GM12878 (cell line): ENCODE results near the gene MAP4K4. TPM values are rescaled to one million over a fixed set of nuclear protein-coding genes. Genes with fewer than 3 reads are reported as not detected.
"Not testable (repeated sequence)": the region's sequence is repeated elsewhere in the genome, so short reads cannot be mapped to it uniquely, and the experiment has no call there.

Experiments
- ATAC-seq: fragments of 200-7000 bp; cut with Tn5 transposase; 3 replicates; pipeline ENCODE4 v1.9.1; 2020; ENCODE audit warnings: mild to moderate bottlenecking, moderate library complexity
- BruUV-seq: library from RNA; stranded (reverse); fragments of 400-500 nt; replicated peaks from 2 replicates; lab custom pipeline; 2021; lab: Mats Ljungman, UMichigan
- CTCF ChIA-PET: fragments of 300-600 bp; sonication (Branson Sonifier 250); formaldehyde crosslinking; extraction: SDS; loops from one replicate; lab custom pipeline; 2021; ENCODE audit warnings: inconsistent platforms; lab: Yijun Ruan, JAX
- POLR2A ChIA-PET: fragments of 350-600 bp; formaldehyde crosslinking; extraction: SDS; loops from one replicate; lab custom pipeline; 2021; ENCODE audit warnings: inconsistent platforms; lab: Charles Lee
- RAD21 ChIA-PET: fragments of 300-600 bp; sonication (Branson Sonifier 250); formaldehyde crosslinking; loops from one replicate; lab custom pipeline; 2023; ENCODE audit warnings: antibody characterized with exemption; ENCODE audit not compliant: unreplicated experiment; lab: Charles Lee
- SMC1A ChIA-PET: fragments of 300-600 bp; sonication (Branson Sonifier 250); formaldehyde crosslinking; loops from one replicate; lab custom pipeline; 2023; ENCODE audit not compliant: unreplicated experiment, uncharacterized antibody; lab: Charles Lee
- DNase-seq: peaks from one replicate; pipeline ENCODE4 v3.0.0-alpha.2; 2011; ENCODE audit warnings: low read depth, low spot score
- FAIRE-seq: peaks from 3 replicates; lab custom pipeline; 2011; peaks lifted over from hg19 to GRCh38; lab: Jason Lieb, UNC
- H2AFZ ChIP-seq: 2 replicates; pipeline ENCODE4 v1.6.0; 2011; ENCODE audit warnings: low read depth, low read length, control low read depth; ENCODE audit not compliant: control insufficient read depth
- H3K27ac ChIP-seq: 2 replicates; pipeline ENCODE4 v1.5.1; 2011; ENCODE audit warnings: control low read depth; ENCODE audit not compliant: control insufficient read depth, insufficient read depth
- H3K27me3 ChIP-seq, 2 experiments: replicated peaks in 1 of 2; 2 replicates each; pipeline versions ENCODE4 v1.6.0 to v1.6.1; 2011; ENCODE audit warnings: low read length in 1 of 2; ENCODE audit not compliant: control insufficient read depth in 2 of 2, insufficient read depth in 2 of 2
- H3K36me3 ChIP-seq, 2 experiments: 2 replicates each; pipeline ENCODE4 v1.5.1; 2011; ENCODE audit warnings: low read length in 1 of 2; ENCODE audit not compliant: control insufficient read depth in 2 of 2, insufficient read depth in 2 of 2
- H3K4me1 ChIP-seq: 2 replicates; pipeline ENCODE4 v1.6.1; 2011; ENCODE audit warnings: mild to moderate bottlenecking, low read length, moderate library complexity, mixed read lengths; ENCODE audit not compliant: control insufficient read depth, insufficient read depth
- H3K4me2 ChIP-seq: 2 replicates; pipeline ENCODE4 v1.6.0; 2011; ENCODE audit warnings: control low read depth; ENCODE audit not compliant: control insufficient read depth, insufficient read depth
- H3K4me3 ChIP-seq: fragments of 200-600 bp; sonication (generic); 2 replicates; pipeline ENCODE4 v1.5.1; 2016
- H3K79me2 ChIP-seq: 2 replicates; pipeline ENCODE4 v1.6.0; 2011; ENCODE audit warnings: low read length; ENCODE audit not compliant: control insufficient read depth, insufficient read depth
- H3K9ac ChIP-seq: 2 replicates; pipeline ENCODE4 v1.8.0; 2011; ENCODE audit warnings: low read length, control low read depth, mixed read lengths; ENCODE audit not compliant: control insufficient read depth, insufficient read depth
- H3K9me3 ChIP-seq: replicated peaks from 3 replicates; pipeline ENCODE4 v1.5.1; 2011; ENCODE audit warnings: mild to moderate bottlenecking, low read length; ENCODE audit not compliant: control insufficient read depth, insufficient read depth
- H4K20me1 ChIP-seq: 2 replicates; pipeline ENCODE4 v1.6.0; 2011; ENCODE audit not compliant: control insufficient read depth, insufficient read depth
- BCL11A ChIP-seq: IDR thresholded peaks from 2 replicates; pipeline ENCODE4 v1.6.1; 2011; ENCODE audit warnings: low read depth, low read length
- BCLAF1 ChIP-seq: fragments of 450-650 bp; IDR thresholded peaks from 2 replicates; pipeline ENCODE4 v1.6.1; 2017; ENCODE audit warnings: antibody characterized with exemption, mild to moderate bottlenecking, moderate library complexity
- CHD2 ChIP-seq: IDR thresholded peaks from 2 replicates; pipeline ENCODE4 v1.6.1; 2011; ENCODE audit warnings: low read depth, low read length, improper control_type of control experiment, borderline replicate concordance
- HSF1 ChIP-seq: fragments of 150-350 bp; IDR thresholded peaks from 2 replicates; pipeline ENCODE4 v1.6.1; 2014; ENCODE audit warnings: mild to moderate bottlenecking, low read depth, low read length
- JUNB ChIP-seq: IDR thresholded peaks from 2 replicates; pipeline ENCODE4 v1.6.1; 2016; ENCODE audit warnings: antibody characterized with exemption, mild to moderate bottlenecking
- MEF2A ChIP-seq: IDR thresholded peaks from 2 replicates; pipeline ENCODE4 v1.6.1; 2011; ENCODE audit warnings: low read depth, mild to moderate bottlenecking, low read length, moderate library complexity; ENCODE audit not compliant: insufficient read depth
- SREBF1 ChIP-seq: IDR thresholded peaks from 2 replicates; pipeline ENCODE4 v1.6.1; 2012; ENCODE audit warnings: mild to moderate bottlenecking, low read length
- WGBS: methylation state at CpG from one replicate; pipeline ENCODE4 v1.1.6; 2016; ENCODE audit warnings: low lambda C conversion rate; ENCODE audit not compliant: insufficient replicate concordance, insufficient coverage; ENCODE audit errors: missing lambda C conversion rate; 5-methylcytosine and 5-hydroxymethylcytosine counted together
- in situ Hi-C: fragments of 300-500 bp; cut with MboI; formaldehyde crosslinking; loops from 9 replicates; pipeline ENCODE4 v1.14.3; 2018; ENCODE audit warnings: mixed read lengths
- intact Hi-C: fragments of 100-400 bp; cut with micrococcal nuclease; formaldehyde crosslinking; loops from one replicate; pipeline ENCODE4 v1.14.2; 2022; ENCODE audit not compliant: unreplicated experiment
- polyA plus RNA-seq, 11 experiments: library from polyadenylated mRNA; depleted of rRNA in 4 of 11; unstranded in 6 of 11; stranded (reverse) in 5 of 11; fragments of >200 nt; fragmentation: Nextera tagmentation in 4 of 11; fragmentation: Illumina TruSeq in 1 of 11; extraction: Ambion mirVana in 4 of 11; extraction: Trizol in 1 of 11; gene quantifications; 1 replicate in 1 of 11; 2 replicates in 10 of 11; pipeline versions ENCODE4 v1.2.1 to v1.2.3, GENCODE V29; 2011 to 2016; ENCODE audit warnings: inconsistent platforms in 2 of 11, missing spikeins in 2 of 11, low read depth in 1 of 11
- total RNA-seq, 4 experiments: library from RNA; depleted of rRNA in 3 of 4; stranded (reverse); fragments of >200 nt in 3 of 4; fragmentation: Illumina TruSeq in 1 of 4; extraction: Trizol in 1 of 4; gene quantifications; 2 replicates each; pipeline versions ENCODE4 v1.2.1 to v1.2.3, GENCODE V29; 2013 to 2021

MAP4K4 gene
- total and polyA plus RNA-seq, 10 of the 15 experiments (the other 5 are each of a cell fraction or from before 2014, with no cell fraction given), result 1.9 to 50.4 (median 9.7) TPM

GRCh38 chr2:101930847-101931246, 233.3 kb downstream of the MAP4K4 start (continued):
- no peak for TF ChIP-seq JUNB
- no peak for TF ChIP-seq HSF1
- TF ChIP-seq CHD2, result no peak
- no peak for TF ChIP-seq BCLAF1

GRCh38 chr2:101931402-101931801, 233.9 kb downstream of the MAP4K4 start:
- no peaks in the 10 kb centered on the region for H3K27me3 ChIP-seq
- in situ Hi-C loops (no loop called here), intact Hi-C loops (no loop called here)
- ATAC-seq, result no peak
- H3K79me2 ChIP-seq, result no peaks in the 10 kb centered on the region
- no peak overlapping the region for H3K4me2 ChIP-seq
- no peak overlapping the region for H3K27ac ChIP-seq
- no peaks in the 10 kb centered on the region for H3K36me3 ChIP-seq
- H4K20me1 ChIP-seq, result no peaks in the 10 kb centered on the region
- ChIA-PET SMC1A (interaction anchor here (1.1 kb wide), 1 partner anchor 31 kb away, joined by 5 read pairs; no protein-coding TSS in a partner anchor), POLR2A (no interaction called here), CTCF (interaction anchor here (0.7 to 1.3 kb wide), 3 partner anchors 13 to 290 kb away, joined by 3 to 4 read pairs (median 3); no protein-coding TSS in a partner anchor), RAD21 (interaction anchor here (1.3 kb wide), 1 partner anchor 309 kb away, joined by 3 read pairs; no protein-coding TSS in a partner anchor)
- no TSS peak for BruUV-seq
- H2AFZ ChIP-seq, result no peak overlapping the region
- no peak for DNase-seq
- no peak overlapping the region for H3K9ac ChIP-seq
- peaks cover 2% of the 10 kb centered on the region; the same call in 2 of the 3 replicates for H3K9me3 ChIP-seq
- FAIRE-seq, result no peak
- 5% methylated on average over 3 of the region's 3 CpGs for WGBS
- H3K4me3 ChIP-seq, result no peak overlapping the region
- TF ChIP-seq BCL11A, result no peak
- TF ChIP-seq MEF2A, result no peak
- TF ChIP-seq SREBF1, result no peak
- no peaks in the 10 kb centered on the region for H3K4me1 ChIP-seq

GRCh38 chr2:101935764-101936163, 238.3 kb downstream of the MAP4K4 start:
- SMC1A ChIA-PET, result interaction anchor here (1.5 kb wide), 1 partner anchor 12 kb away, joined by 5 read pairs; no protein-coding TSS in a partner anchor

More at GRCh38 chr2:101935764-101936163, 238.3 kb downstream of the MAP4K4 start:
- H2AFZ ChIP-seq, H3K27ac ChIP-seq, in situ Hi-C loops, CTCF ChIA-PET, BruUV-seq, H3K9ac ChIP-seq, H4K20me1 ChIP-seq, H3K27me3 ChIP-seq, H3K4me3 ChIP-seq, H3K4me2 ChIP-seq, DNase-seq, FAIRE-seq, intact Hi-C loops, H3K79me2 ChIP-seq, H3K9me3 ChIP-seq, ATAC-seq, POLR2A ChIA-PET, H3K36me3 ChIP-seq, H3K4me1 ChIP-seq: not testable (repeated sequence)
- WGBS, result 49% methylated on average over 4 of the region's 4 CpGs
- RAD21 ChIA-PET, result interaction anchor here (1.4 kb wide), 1 partner anchor 52 kb away, joined by 3 read pairs; no protein-coding TSS in a partner anchor
